ENCODE measurements around the gene SLC35G1. TPM values are rescaled to one million over a fixed set of nuclear protein-coding genes. Genes with fewer than 3 reads are reported as not detected.

The SLC35G1 gene
- polyA plus RNA-seq, 3 donors: 0.52 to 0.94 (median 0.67) TPM

DNA sequence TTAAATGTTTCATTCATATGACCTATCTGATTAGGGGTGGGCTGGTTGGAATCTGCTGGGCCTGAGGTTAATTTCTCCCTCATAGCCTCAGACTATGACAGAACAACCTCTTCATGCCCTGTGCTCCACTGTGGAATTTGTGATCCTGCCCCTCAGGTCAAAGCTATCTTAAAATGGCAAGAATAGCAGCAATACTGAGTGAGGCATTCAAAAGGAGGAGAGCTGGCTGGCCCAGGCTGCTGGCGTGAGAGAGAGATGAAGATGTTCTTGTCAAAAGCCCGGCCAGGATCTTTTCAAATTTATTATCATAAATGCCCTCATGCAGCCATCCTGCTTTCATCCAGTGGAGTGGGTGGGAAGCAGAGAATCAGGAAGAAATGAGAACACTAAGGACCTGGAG is 58.1 kb downstream of the SLC35G1 start:
- Histone ChIP-seq H2AFZ (ENCODE audit: insufficient read depth, low read depth, low read length, poor library complexity, severe bottlenecking) (no peak overlapping the region), H3K36me3 (replicated peaks in 1 of 2; ENCODE audit: control insufficient read depth in 1 of 2, insufficient read depth in 2 of 2, low read length in 2 of 2) (no peaks in the 10 kb centered on the region), H3K79me2 (ENCODE audit: insufficient read depth, low read length) (no peaks in the 10 kb centered on the region), H4K20me1 (ENCODE audit: insufficient read depth, low read length) (no peaks in the 10 kb centered on the region), H3K4me2 (replicated peaks; ENCODE audit: extremely low read depth, low read length, poor library complexity, severe bottlenecking) (no peak overlapping the region), H3K9me3 (replicated peaks in 1 of 2; ENCODE audit: control insufficient read depth in 1 of 2, insufficient read depth in 1 of 2, low read length in 2 of 2) (no peaks in the 10 kb centered on the region), H3K27me3 (ENCODE audit: control insufficient read depth in 2 of 2, insufficient read depth in 2 of 2, low read length in 2 of 2) (no peaks in the 10 kb centered on the region), H3K27ac (ENCODE audit: low read depth in 1 of 2, low read length in 2 of 2) (no peak overlapping the region), H3K4me1 (ENCODE audit: control insufficient read depth in 1 of 2, insufficient read depth in 2 of 2, low read length in 2 of 2) (no peaks in the 10 kb centered on the region), H3K9ac (ENCODE audit: insufficient read depth, low read length, poor library complexity, severe bottlenecking) (no peak overlapping the region), H3K4me3 (replicated peaks in 1 of 3; ENCODE audit: low read depth in 2 of 3, low read length in 3 of 3) (no peak overlapping the region)
- Mint-ChIP-seq H3K9me3 (peaks cover 0 to 4% (median 0%) of the 10 kb centered on the region in 7 donors), H3K4me1 (no peaks in the 10 kb centered on the region), H3K27ac (no peak overlapping the region), H3K36me3 (no peaks in the 10 kb centered on the region), H3K27me3 (ENCODE audit: low read depth in 3 of 3) (peaks cover 0 to 2% (median 1%) of the 10 kb centered on the region in 3 donors), H3K4me3 (no peak overlapping the region)
- no CpG with 5 or more reads among the region's 2 CpGs for WGBS (ENCODE audit: insufficient coverage)
- TF ChIP-seq, protein P1, sequence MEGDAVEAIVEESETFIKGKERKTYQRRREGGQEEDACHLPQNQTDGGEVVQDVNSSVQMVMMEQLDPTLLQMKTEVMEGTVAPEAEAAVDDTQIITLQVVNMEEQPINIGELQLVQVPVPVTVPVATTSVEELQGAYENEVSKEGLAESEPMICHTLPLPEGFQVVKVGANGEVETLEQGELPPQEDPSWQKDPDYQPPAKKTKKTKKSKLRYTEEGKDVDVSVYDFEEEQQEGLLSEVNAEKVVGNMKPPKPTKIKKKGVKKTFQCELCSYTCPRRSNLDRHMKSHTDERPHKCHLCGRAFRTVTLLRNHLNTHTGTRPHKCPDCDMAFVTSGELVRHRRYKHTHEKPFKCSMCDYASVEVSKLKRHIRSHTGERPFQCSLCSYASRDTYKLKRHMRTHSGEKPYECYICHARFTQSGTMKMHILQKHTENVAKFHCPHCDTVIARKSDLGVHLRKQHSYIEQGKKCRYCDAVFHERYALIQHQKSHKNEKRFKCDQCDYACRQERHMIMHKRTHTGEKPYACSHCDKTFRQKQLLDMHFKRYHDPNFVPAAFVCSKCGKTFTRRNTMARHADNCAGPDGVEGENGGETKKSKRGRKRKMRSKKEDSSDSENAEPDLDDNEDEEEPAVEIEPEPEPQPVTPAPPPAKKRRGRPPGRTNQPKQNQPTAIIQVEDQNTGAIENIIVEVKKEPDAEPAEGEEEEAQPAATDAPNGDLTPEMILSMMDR (IDR thresholded peaks at IDR 0.05): no peak
- intact Hi-C loops (cut with micrococcal nuclease): no loop called here
- DNase-seq: no peak

Other genes with a start within 250 kb of the SLC35G1 start
- gene FRA10AC1, start 191.4 kb upstream of the SLC35G1 start, polyA plus RNA-seq: 1 to 10 TPM in 2 of 3 donors, under 1 TPM in 1; 0.95 to 7.2 (median 2.0) TPM
- under 1 TPM in 1 of 3 donors, not detected in 2; 0.03 TPM for gene LGI1, start 136.0 kb upstream of the SLC35G1 start, polyA plus RNA-seq
- gene PLCE1, start 100.0 kb downstream of the SLC35G1 start, polyA plus RNA-seq: under 1 TPM in 2 of 3 donors, not detected in 1; 0.02 TPM

Data from CD14-positive monocyte (primary cell).